LNCaP clone FGC (cell line): Measurements from ENCODE around the gene FBLIM1.

Experiments
- DNase-seq: peaks from one replicate; pipeline ENCODE4 v3.0.0-alpha.2; 2011; ENCODE audit warnings: low read depth
- H3K4me3 ChIP-seq: 2 replicates; pipeline ENCODE4 v1.5.1; 2011; ENCODE audit warnings: mild to moderate bottlenecking, low read depth, low read length, control low read depth
- TF ChIP-seq, protein P1 (sequence below): IDR thresholded peaks from 2 replicates; pipeline ENCODE4 v1.5.1; 2012; ENCODE audit warnings: mild to moderate bottlenecking; ENCODE audit not compliant: control insufficient read depth, insufficient read depth; ENCODE audit errors: extremely low read depth

FBLIM1 gene

DNA sequence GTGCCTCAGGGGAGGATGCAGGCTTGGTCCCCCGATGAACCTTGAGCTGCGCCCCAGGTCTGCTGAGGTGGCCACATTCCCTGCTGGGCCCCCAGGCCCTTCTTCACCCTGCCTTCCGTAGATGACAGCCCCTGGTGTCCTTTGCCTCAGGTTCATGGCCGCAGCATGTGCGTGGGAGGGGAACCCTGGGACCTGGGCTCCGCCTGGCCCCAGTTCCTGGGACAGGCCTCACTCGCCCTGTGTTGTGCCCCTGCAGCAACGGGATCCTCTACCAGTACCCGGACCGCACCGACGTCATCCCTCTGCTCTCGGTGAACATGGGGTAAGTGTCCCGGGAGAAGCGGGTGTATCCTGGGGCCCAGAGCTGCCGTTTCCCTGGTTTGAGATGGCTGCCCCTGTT lies 27.7 kb upstream of the FBLIM1 start:
- DNase-seq: no peak
- TF ChIP-seq, protein P1, sequence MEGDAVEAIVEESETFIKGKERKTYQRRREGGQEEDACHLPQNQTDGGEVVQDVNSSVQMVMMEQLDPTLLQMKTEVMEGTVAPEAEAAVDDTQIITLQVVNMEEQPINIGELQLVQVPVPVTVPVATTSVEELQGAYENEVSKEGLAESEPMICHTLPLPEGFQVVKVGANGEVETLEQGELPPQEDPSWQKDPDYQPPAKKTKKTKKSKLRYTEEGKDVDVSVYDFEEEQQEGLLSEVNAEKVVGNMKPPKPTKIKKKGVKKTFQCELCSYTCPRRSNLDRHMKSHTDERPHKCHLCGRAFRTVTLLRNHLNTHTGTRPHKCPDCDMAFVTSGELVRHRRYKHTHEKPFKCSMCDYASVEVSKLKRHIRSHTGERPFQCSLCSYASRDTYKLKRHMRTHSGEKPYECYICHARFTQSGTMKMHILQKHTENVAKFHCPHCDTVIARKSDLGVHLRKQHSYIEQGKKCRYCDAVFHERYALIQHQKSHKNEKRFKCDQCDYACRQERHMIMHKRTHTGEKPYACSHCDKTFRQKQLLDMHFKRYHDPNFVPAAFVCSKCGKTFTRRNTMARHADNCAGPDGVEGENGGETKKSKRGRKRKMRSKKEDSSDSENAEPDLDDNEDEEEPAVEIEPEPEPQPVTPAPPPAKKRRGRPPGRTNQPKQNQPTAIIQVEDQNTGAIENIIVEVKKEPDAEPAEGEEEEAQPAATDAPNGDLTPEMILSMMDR: no peak

DNA sequence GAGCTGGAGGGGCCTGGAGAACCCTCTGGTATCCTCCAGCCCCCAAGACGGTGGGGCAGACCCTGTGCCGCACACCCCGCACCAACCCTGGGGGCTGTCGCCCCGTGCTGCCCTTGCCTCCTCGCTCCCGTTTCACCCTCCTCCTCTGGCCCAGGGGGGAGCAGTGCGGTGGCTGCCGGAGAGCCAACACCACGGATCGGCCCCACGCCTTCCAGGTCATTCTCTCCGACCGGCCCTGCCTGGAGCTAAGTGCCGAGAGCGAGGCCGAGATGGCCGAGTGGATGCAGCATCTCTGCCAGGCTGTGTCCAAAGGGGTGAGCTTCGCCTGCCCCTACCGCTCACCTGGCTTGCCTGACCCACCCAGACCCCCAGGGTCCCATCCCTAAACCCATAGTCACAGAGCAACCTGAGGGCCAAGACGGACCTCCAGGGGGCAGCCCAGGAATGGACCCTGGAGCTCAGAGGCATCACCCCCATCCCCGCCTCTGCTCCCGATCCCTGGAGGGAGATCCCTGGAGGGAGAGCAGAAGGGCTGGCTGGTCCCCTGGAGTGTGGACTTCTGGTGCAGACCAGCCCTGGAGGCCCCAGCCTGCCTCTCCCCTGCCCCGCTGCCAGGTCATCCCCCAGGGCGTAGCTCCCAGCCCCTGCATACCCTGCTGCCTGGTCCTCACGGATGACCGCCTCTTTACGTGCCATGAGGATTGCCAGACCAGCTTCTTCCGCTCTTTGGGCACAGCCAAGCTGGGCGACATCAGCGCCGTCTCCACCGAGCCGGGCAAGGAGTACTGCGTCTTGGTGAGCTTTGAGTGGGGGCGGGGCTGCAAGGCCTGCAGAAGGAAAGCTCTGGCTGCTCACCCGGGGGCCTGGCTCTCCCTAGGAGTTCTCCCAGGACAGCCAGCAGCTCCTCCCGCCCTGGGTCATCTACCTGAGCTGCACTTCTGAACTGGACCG lies 26.6 kb upstream of the FBLIM1 start:
- H3K4me3 ChIP-seq: no peak overlapping the region
- TF ChIP-seq, protein P1: no peak
- no peak for DNase-seq

More for the DNA sequence above, 27.7 kb upstream of the FBLIM1 start:
- no peak overlapping the region for H3K4me3 ChIP-seq

DNA sequence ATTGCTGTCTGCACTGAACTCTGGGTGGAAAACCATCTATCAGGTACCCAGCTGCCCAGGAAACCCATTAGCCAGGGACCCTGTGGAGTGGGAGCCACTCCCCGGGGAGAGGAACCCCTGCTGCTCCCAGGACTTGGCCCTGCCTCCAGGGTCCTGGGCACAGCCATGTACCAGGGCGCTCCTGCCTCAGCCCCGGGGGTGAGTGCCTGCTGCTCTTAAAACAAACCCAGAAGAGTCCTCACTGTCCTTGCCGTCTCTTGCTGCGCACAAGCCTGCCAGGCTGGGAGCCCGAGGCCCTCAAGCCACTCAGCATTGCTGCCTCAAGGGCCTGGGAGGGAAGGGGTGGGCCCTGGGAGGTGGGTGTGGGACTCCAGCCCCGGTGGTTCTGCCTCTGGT lies 25.9 kb upstream of the FBLIM1 start:
- no peak overlapping the region for H3K4me3 ChIP-seq
- TF ChIP-seq, protein P1: no peak
- DNase-seq: no peak

DNA sequence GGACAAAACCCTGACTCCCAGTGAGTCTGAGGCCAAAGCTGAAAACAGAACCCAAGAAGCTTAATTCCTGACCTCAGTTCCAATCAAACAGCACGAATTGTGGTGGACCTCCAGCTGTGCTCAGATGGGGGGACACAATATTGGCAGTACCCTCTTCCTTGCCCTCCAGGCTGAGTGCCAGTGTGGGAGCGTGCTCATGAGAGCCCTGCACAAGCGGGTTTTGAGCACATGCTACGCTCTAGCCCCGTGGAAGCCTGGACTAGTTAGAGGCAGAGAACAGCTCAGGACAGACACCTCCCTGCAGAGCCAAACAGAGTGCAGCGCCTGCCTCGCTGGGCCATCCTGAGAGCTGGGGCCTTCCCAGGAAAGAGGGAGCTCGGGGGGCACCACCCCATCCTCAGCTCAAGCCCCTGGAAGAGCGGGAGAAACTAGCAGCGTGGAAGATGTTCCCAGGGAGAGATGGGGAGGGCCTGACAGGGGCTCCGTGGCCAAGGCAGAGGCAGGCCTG lies 25.3 kb upstream of the FBLIM1 start:
- TF ChIP-seq, protein P1: no peak
- no peak overlapping the region for H3K4me3 ChIP-seq
- no peak for DNase-seq

DNA sequence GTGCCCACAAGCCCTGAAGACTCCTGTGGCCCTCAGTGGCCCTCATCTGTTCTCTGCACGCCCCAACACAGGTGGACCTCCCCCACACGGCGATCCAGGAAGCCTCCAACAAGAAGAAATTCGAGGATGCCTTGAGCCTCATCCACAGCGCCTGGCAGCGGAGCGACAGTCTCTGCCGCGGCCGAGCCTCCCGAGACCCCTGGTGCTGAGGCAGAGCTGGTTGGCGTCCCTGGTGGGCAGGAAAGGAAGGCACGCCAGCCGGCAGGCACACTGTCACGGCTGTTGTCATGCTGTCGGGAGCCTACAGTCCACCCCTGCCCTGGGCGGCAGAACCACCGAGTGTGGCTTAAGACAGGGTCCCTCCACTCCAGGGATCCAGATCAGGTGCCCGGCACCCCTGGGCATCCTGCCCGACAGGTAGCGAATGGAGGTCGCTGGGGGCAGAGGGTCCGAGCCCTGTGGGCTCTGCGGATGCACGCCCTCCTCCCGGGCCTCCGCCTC lies 24.8 kb upstream of the FBLIM1 start:
- no peak for DNase-seq
- TF ChIP-seq, protein P1: no peak
- no peak overlapping the region for H3K4me3 ChIP-seq

DNA sequence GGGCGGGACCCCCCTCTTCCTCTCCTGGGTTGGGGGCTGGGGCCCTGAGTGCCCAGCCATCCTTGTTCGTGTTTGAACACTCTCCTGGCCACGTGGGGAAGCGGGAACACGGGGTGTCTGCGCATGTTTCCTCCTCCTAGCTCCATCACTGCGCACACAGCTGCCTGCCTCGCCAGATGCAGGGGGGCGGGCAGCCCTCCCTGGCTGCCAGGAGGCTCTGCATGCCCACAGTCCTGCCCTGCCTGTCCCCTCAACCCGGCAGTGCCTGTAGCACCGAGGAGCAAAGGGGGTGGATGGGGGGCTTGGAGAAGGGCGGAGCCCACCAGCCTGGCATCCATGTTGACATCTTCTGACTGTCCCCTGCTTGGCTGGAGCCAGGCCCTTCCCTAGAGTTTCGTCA lies 24.3 kb upstream of the FBLIM1 start:
- no peak for DNase-seq
- H3K4me3 ChIP-seq: no peak overlapping the region
- TF ChIP-seq, protein P1: no peak

DNA sequence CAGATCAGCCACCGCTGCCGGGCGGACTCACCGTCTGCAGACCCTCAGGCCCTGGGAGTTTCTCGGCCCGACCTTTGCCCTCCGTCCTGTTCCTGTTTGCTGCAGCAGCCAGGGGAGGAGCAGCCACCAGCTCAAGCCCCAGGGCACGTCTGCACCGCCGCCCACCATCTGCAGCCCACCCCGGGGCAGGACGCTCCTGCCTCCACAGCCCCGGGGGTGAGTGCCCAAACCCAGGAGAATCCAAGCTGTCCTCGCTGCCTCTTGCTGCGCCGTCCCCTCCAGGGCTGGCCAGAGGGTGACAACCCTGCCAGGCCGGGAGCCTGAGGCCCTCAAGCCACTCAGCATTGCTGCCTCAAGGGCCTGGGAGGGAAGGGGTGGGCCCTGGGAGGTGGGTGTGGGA lies 23.7 kb upstream of the FBLIM1 start:
- TF ChIP-seq, protein P1: no peak
- DNase-seq: no peak
- no peak overlapping the region for H3K4me3 ChIP-seq
